ENCODE measurements around the gene NPHP4. TPM values are rescaled to one million over a fixed set of nuclear protein-coding genes. Genes with fewer than 3 reads are reported as not detected.
A peak's percentile ranks its signal among the peaks of the same experiment; 100 is the strongest.

The NPHP4 gene
- total and polyA plus RNA-seq, 9 of the 15 experiments (the other 6 are each of a cell fraction or from before 2014, with no cell fraction given), result 0.52 to 26.2 (median 6.7) TPM

DNA sequence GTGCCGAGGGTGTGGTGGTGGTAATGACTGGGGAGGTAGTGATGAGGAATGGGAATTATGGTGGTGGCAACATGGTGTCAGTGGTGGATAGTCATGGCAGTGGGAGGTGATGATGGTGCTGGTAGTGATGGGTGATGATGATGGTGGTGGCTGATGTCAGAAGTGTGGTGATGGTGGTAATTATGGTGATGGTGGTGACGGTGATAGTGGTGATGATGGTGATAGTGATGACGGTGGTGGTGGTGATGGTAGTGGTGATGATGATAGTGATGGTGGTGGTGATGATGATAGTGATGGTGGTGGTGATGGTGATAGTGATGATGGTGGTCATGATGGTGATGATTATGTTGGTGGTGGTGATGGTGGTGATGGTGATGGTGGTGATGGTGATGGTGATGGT lies 162.8 kb downstream of the NPHP4 start:
- H3K36me3 ChIP-seq (ENCODE audit: control insufficient read depth, insufficient read depth, low read length), result no peaks in the 10 kb centered on the region
- WGBS (ENCODE audit: insufficient coverage, low coverage, missing lambda C conversion rate), result 0% methylated on average over 3 of the region's 3 CpGs
- FAIRE-seq (no peak), DNase-seq (ENCODE audit: extremely low read depth in 1 of 4, low spot score in 3 of 4) (no peak), ATAC-seq (no peak)
- no peak overlapping the region for H2AFZ ChIP-seq (ENCODE audit: low read depth, low read length)
- peaks cover 0 to 4% of the 10 kb centered on the region in 2 experiments; a peak in 1 of 5 replicates for H3K4me1 ChIP-seq (replicated peaks in 1 of 2; ENCODE audit: control insufficient read depth in 2 of 2, insufficient read depth in 2 of 2, low read length in 2 of 2)
- peaks cover 4% of the 10 kb centered on the region for H3K9me1 ChIP-seq (ENCODE audit: control insufficient read depth, insufficient read depth, low read length)
- CTCF ChIA-PET (ENCODE audit: low intra/inter-chr PET ratio), result no interaction called here
- H3K4me3 ChIP-seq, result no peak overlapping the region
- H3K79me2 ChIP-seq (ENCODE audit: control insufficient read depth, insufficient read depth, low read length), result no peaks in the 10 kb centered on the region
- no peak overlapping the region for H3K4me2 ChIP-seq (ENCODE audit: insufficient read depth, low read length)
- no TSS peak for BruUV-seq (replicated peaks)
- in situ Hi-C loops (cut with MboI), result no loop called here
- no peaks in the 10 kb centered on the region for H3K9me3 ChIP-seq (replicated peaks; ENCODE audit: control insufficient read depth, insufficient read depth, low read depth, low read length)
- no peak overlapping the region for H3K27ac ChIP-seq (ENCODE audit: extremely low read depth, low read depth, low read length)
- peaks cover 16% of the 10 kb centered on the region for H4K20me1 ChIP-seq (replicated peaks; ENCODE audit: control insufficient read depth, insufficient read depth, low read length)
- intact Hi-C loops (cut with micrococcal nuclease), result no loop called here
- peaks cover 29 to 51% of the 10 kb centered on the region in 2 experiments for H3K27me3 ChIP-seq (ENCODE audit: control insufficient read depth in 2 of 2, insufficient read depth in 2 of 2, low read length in 2 of 2)
- POLR2A ChIA-PET, result no interaction called here
- no peak overlapping the region for H3K9ac ChIP-seq (ENCODE audit: insufficient read depth in 1 of 2, low read depth in 2 of 2, low read length in 2 of 2)
- TF ChIP-seq E2F3 (CRISPR knock-in tag; IDR thresholded peaks at IDR 0.05) (no peak), MCM7 (IDR thresholded peaks at IDR 0.05) (0 out of 4 replicates have a peak, but pooled peaks of 1 of the 2 experiments have one; percentile 37), ATF1 (CRISPR knock-in tag; IDR thresholded peaks at IDR 0.05) (no peak), ATF1 (tag; IDR thresholded peaks at IDR 0.05) (0 out of 2 replicates have a peak, but pooled peaks have one; percentile 18), SRSF9 (IDR thresholded peaks at IDR 0.05; ENCODE audit: borderline replicate concordance, low read depth, low read length) (no peak), ZNF324 (CRISPR knock-in tag; IDR thresholded peaks at IDR 0.05) (no peak), POLR2AphosphoS2 (IDR thresholded peaks at IDR 0.05; ENCODE audit: low read length) (no peak), TEAD1 (CRISPR knock-in tag; IDR thresholded peaks at IDR 0.05) (no peak), LARP7 (IDR thresholded peaks at IDR 0.05) (0 out of 2 replicates have a peak, but pooled peaks have one; percentile 35), ERF (CRISPR knock-in tag; IDR thresholded peaks at IDR 0.05) (no peak), EHMT2 (IDR thresholded peaks at IDR 0.05) (0 out of 2 replicates have a peak, but pooled peaks have one; percentile 62), HNRNPL (IDR thresholded peaks at IDR 0.05; ENCODE audit: low read depth, low read length) (no peak), KDM1A (IDR thresholded peaks at IDR 0.05) (no peak), ELF4 (CRISPR knock-in tag; IDR thresholded peaks at IDR 0.05) (0 out of 2 replicates have a peak, but pooled peaks have one; percentile 82), CBX1 (IDR thresholded peaks at IDR 0.05; ENCODE audit: low read depth) (no peak)
- TF ChIP-seq, protein P1, sequence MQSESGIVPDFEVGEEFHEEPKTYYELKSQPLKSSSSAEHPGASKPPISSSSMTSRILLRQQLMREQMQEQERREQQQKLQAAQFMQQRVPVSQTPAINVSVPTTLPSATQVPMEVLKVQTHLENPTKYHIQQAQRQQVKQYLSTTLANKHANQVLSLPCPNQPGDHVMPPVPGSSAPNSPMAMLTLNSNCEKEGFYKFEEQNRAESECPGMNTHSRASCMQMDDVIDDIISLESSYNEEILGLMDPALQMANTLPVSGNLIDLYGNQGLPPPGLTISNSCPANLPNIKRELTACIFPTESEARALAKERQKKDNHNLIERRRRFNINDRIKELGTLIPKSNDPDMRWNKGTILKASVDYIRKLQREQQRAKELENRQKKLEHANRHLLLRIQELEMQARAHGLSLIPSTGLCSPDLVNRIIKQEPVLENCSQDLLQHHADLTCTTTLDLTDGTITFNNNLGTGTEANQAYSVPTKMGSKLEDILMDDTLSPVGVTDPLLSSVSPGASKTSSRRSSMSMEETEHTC (IDR thresholded peaks at IDR 0.05), result no peak
- TF ChIP-seq, protein P2, sequence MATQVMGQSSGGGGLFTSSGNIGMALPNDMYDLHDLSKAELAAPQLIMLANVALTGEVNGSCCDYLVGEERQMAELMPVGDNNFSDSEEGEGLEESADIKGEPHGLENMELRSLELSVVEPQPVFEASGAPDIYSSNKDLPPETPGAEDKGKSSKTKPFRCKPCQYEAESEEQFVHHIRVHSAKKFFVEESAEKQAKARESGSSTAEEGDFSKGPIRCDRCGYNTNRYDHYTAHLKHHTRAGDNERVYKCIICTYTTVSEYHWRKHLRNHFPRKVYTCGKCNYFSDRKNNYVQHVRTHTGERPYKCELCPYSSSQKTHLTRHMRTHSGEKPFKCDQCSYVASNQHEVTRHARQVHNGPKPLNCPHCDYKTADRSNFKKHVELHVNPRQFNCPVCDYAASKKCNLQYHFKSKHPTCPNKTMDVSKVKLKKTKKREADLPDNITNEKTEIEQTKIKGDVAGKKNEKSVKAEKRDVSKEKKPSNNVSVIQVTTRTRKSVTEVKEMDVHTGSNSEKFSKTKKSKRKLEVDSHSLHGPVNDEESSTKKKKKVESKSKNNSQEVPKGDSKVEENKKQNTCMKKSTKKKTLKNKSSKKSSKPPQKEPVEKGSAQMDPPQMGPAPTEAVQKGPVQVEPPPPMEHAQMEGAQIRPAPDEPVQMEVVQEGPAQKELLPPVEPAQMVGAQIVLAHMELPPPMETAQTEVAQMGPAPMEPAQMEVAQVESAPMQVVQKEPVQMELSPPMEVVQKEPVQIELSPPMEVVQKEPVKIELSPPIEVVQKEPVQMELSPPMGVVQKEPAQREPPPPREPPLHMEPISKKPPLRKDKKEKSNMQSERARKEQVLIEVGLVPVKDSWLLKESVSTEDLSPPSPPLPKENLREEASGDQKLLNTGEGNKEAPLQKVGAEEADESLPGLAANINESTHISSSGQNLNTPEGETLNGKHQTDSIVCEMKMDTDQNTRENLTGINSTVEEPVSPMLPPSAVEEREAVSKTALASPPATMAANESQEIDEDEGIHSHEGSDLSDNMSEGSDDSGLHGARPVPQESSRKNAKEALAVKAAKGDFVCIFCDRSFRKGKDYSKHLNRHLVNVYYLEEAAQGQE (IDR thresholded peaks at IDR 0.05; ENCODE audit: borderline replicate concordance), result no peak
- TF ChIP-seq, protein P2 (CRISPR knock-in tag; IDR thresholded peaks at IDR 0.05; ENCODE audit: low read depth), result no peak
